GM23338 (cell line): ENCODE measurements around the gene DTYMK. TPM values are rescaled to one million over a fixed set of nuclear protein-coding genes. Genes with fewer than 3 reads are reported as not detected.
A peak's percentile ranks its signal among the peaks of the same experiment; 100 is the strongest.

Experiments
- ATAC-seq: fragments of 200-7000 bp; cut with Tn5 transposase; 3 replicates; pipeline ENCODE4 v1.9.1; 2020
- DNase-seq: peaks from one replicate; pipeline ENCODE4 v3.0.0-alpha.2; 2015; ENCODE audit warnings: low spot score
- H2AFZ ChIP-seq: fragments of 200-600 bp; sonication (generic); 2 replicates; pipeline ENCODE4 v1.8.0; 2016; ENCODE audit warnings: antibody characterized with exemption, mild to moderate bottlenecking, moderate library complexity
- H3F3A ChIP-seq: fragments of 200-600 bp; sonication (generic); replicated peaks from 2 replicates; pipeline ENCODE4 v1.8.0; 2017; ENCODE audit warnings: antibody characterized with exemption, mixed run types, low read depth
- H3K27ac ChIP-seq: fragments of 200-600 bp; sonication (generic); 2 replicates; pipeline ENCODE4 v1.6.1; 2016; ENCODE audit warnings: low read depth
- H3K27me3 ChIP-seq: fragments of 200-600 bp; sonication (generic); 2 replicates; pipeline ENCODE4 v1.8.0; 2016; ENCODE audit warnings: mild to moderate bottlenecking, mixed run types, moderate library complexity; ENCODE audit not compliant: insufficient read depth
- H3K36me3 ChIP-seq: fragments of 200-600 bp; sonication (generic); 2 replicates; pipeline ENCODE4 v1.8.0; 2016; ENCODE audit warnings: mild to moderate bottlenecking; ENCODE audit not compliant: insufficient read depth
- H3K4me1 ChIP-seq: fragments of 200-600 bp; sonication (generic); 2 replicates; pipeline ENCODE4 v1.8.0; 2016; ENCODE audit warnings: mild to moderate bottlenecking, moderate library complexity; ENCODE audit not compliant: insufficient read depth
- H3K4me2 ChIP-seq: fragments of 200-600 bp; sonication (generic); 2 replicates; pipeline ENCODE4 v1.7.1; 2017; ENCODE audit warnings: mixed run types
- H3K4me3 ChIP-seq: fragments of 200-600 bp; sonication (generic); 2 replicates; pipeline ENCODE4 v1.6.1; 2016; ENCODE audit warnings: mixed run types
- H3K79me2 ChIP-seq: fragments of 200-600 bp; sonication (generic); replicated peaks from 2 replicates; pipeline ENCODE4 v1.8.0; 2017; ENCODE audit warnings: mild to moderate bottlenecking; ENCODE audit not compliant: insufficient read depth
- H3K9me2 ChIP-seq: fragments of 200-600 bp; sonication (generic); 2 replicates; pipeline ENCODE4 v1.8.0; 2017; ENCODE audit not compliant: insufficient read depth
- H4K20me1 ChIP-seq: fragments of 200-600 bp; sonication (generic); replicated peaks from 2 replicates; pipeline ENCODE4 v1.8.0; 2017; ENCODE audit warnings: mild to moderate bottlenecking; ENCODE audit not compliant: insufficient read depth
- H3K27ac Mint-ChIP-seq: 2 replicates; pipeline ENCODE4 v1.8.0; 2020; ENCODE audit warnings: inconsistent platforms, mild to moderate bottlenecking, moderate library complexity, mixed read lengths
- H3K27me3 Mint-ChIP-seq: 3 replicates; pipeline ENCODE4 v1.8.0; 2022; ENCODE audit warnings: low read depth, mild to moderate bottlenecking, moderate library complexity, mixed read lengths, inconsistent platforms; ENCODE audit not compliant: insufficient read depth, poor library complexity
- H3K36me3 Mint-ChIP-seq: 3 replicates; pipeline ENCODE4 v1.8.0; 2021; ENCODE audit warnings: low read depth, mild to moderate bottlenecking, inconsistent platforms, moderate library complexity, mixed read lengths
- H3K4me1 Mint-ChIP-seq: 3 replicates; pipeline ENCODE4 v1.8.0; 2020; ENCODE audit warnings: mild to moderate bottlenecking, inconsistent platforms, mixed read lengths
- H3K4me3 Mint-ChIP-seq: 3 replicates; pipeline ENCODE4 v1.8.0; 2021; ENCODE audit warnings: moderate library complexity, mild to moderate bottlenecking, inconsistent platforms, mixed read lengths
- H3K9me3 Mint-ChIP-seq: 3 replicates; pipeline ENCODE4 v1.8.0; 2020; ENCODE audit warnings: moderate library complexity, mild to moderate bottlenecking, inconsistent platforms, mixed read lengths
- CREB1 ChIP-seq: fragments of 250-450 bp; sonication (Bioruptor Pico); IDR thresholded peaks from 2 replicates; pipeline ENCODE4 v1.5.0; 2020; ENCODE audit warnings: low read depth, mild to moderate bottlenecking, moderate library complexity
- CTCF ChIP-seq, 2 experiments: fragments of 200-600 bp in 1 of 2; sonication (generic) in 1 of 2; conservative IDR thresholded peaks; 2 replicates each; pipeline versions ENCODE4 v1.5.1 to v1.6.1; 2016 to 2017; ENCODE audit warnings: antibody characterized with exemption in 2 of 2, low read depth in 2 of 2, mild to moderate bottlenecking in 2 of 2, moderate library complexity in 1 of 2
- ETS1 ChIP-seq: IDR thresholded peaks from 2 replicates; pipeline ENCODE4 v1.6.1; 2016; ENCODE audit warnings: antibody characterized with exemption
- EZH2phosphoT487 ChIP-seq: fragments of 200-600 bp; sonication (generic); IDR thresholded peaks from one replicate; pipeline ENCODE4 v1.8.1; 2018; ENCODE audit warnings: antibody characterized with exemption; ENCODE audit not compliant: unreplicated experiment
- JUNB ChIP-seq: IDR thresholded peaks from one replicate; pipeline ENCODE4 v1.6.1; 2016; ENCODE audit warnings: antibody characterized with exemption; ENCODE audit not compliant: unreplicated experiment
- NANOG ChIP-seq: IDR thresholded peaks from 2 replicates; pipeline ENCODE4 v1.6.1; 2016; ENCODE audit warnings: antibody characterized with exemption, borderline replicate concordance
- POLR2AphosphoS5 ChIP-seq: IDR thresholded peaks from 2 replicates; pipeline ENCODE4 v1.6.1; 2016; ENCODE audit warnings: antibody characterized with exemption, low read depth
- REST ChIP-seq: IDR thresholded peaks from one replicate; pipeline ENCODE4 v1.6.1; 2018; ENCODE audit warnings: antibody characterized with exemption; ENCODE audit not compliant: unreplicated experiment
- STAT1 ChIP-seq: IDR thresholded peaks from one replicate; pipeline ENCODE4 v1.6.1; 2016; ENCODE audit warnings: antibody characterized with exemption; ENCODE audit not compliant: unreplicated experiment
- ZNF114 ChIP-seq: fragments of 250-450 bp; sonication (Bioruptor Pico); IDR thresholded peaks from 2 replicates; pipeline ENCODE4 v1.5.0; 2020; ENCODE audit warnings: mild to moderate bottlenecking, moderate library complexity
- ZNF331 ChIP-seq: fragments of 250-450 bp; sonication (Bioruptor Pico); IDR thresholded peaks from 2 replicates; pipeline ENCODE4 v1.5.0; 2020; ENCODE audit warnings: low read depth, mild to moderate bottlenecking, moderate library complexity
- ZNF462 ChIP-seq: fragments of 250-450 bp; sonication (Bioruptor Pico); IDR thresholded peaks from 2 replicates; pipeline ENCODE4 v1.5.0; 2020; ENCODE audit warnings: mild to moderate bottlenecking, moderate library complexity
- long read RNA-seq: library from polyadenylated mRNA; unstranded; transcript quantifications from one replicate; pipeline ENCODE4 v2.0.0, GENCODE V29; 2020; ENCODE audit not compliant: unreplicated experiment
- polyA plus RNA-seq: library from polyadenylated mRNA; unstranded; fragments of >200 nt; fragmentation: Nextera tagmentation; extraction: Ambion mirVana; gene quantifications from 2 replicates; pipeline ENCODE4 v1.2.1, GENCODE V29; 2016
- total RNA-seq: library from RNA; depleted of rRNA; stranded (reverse); fragments of >200 nt; shearing (Covaris generic); gene quantifications from 2 replicates; pipeline ENCODE4 v1.2.3, GENCODE V29; 2014; rRNA removed

DTYMK gene
- total RNA-seq: 38.9 and 55.4 TPM in 2 replicates
- 65.4 and 69.5 TPM in 2 replicates for polyA plus RNA-seq
- long read RNA-seq, transcript DTYMK-201 (5 exons, 1,232 nt): major isoform, 69 of 89 reads
- long read RNA-seq, transcript DTYMK-202 (4 exons, 1,089 nt): minor isoform, 14 of 89 reads
- long read RNA-seq, partial matches to known transcripts: 0 of 89 reads
- long read RNA-seq, other reads (novel, unspliced or antisense): 5 of 89 reads

- Mint-ChIP-seq H3K36me3 (peaks cover 44% of the 10 kb centered on the region), H3K9me3 (no peaks in the 10 kb centered on the region; the same call in 2 of the 3 replicates), H3K27ac (peak within 1 kb of the TSS; percentile 96), H3K4me1 (peaks cover 7% of the 10 kb centered on the region; the same call in 2 of the 3 replicates), H3K27me3 (peaks cover 3% of the 10 kb centered on the region), H3K4me3 (peak within 1 kb of the TSS; percentile 85)
- peak; percentile 96 for ATAC-seq
- peak within 1 kb of the TSS; percentile 80 for H3K4me3 ChIP-seq
- peaks cover 31% of the 10 kb centered on the region for H3K36me3 ChIP-seq
- H3K27ac ChIP-seq: peak within 1 kb of the TSS; percentile 66; the same call in 1 of the 2 replicates
- H3K27me3 ChIP-seq: no peaks in the 10 kb centered on the region
- peaks cover 9% of the 10 kb centered on the region; the same call in 1 of the 2 replicates for H4K20me1 ChIP-seq
- H3K79me2 ChIP-seq: peaks cover 49% of the 10 kb centered on the region
- no peaks in the 10 kb centered on the region for H3K9me2 ChIP-seq
- 0 out of 2 replicates have a peak, but pooled peaks cover 4% of the 10 kb centered on the region for H3F3A ChIP-seq
- DNase-seq: peak; percentile 98
- peaks cover 11% of the 10 kb centered on the region for H3K4me1 ChIP-seq
- peak within 1 kb of the TSS; percentile 91 for H3K4me2 ChIP-seq
- peak within 1 kb of the TSS; percentile 78 for H2AFZ ChIP-seq
- TF ChIP-seq ZNF462 (CRISPR knock-in tag): no peak
- TF ChIP-seq POLR2AphosphoS5: peak; percentile 80
- TF ChIP-seq JUNB: no peak
- no peak for TF ChIP-seq ZNF331 (CRISPR knock-in tag)
- TF ChIP-seq STAT1: no peak
- TF ChIP-seq NANOG: 0 out of 2 replicates have a peak, but pooled peaks have one; percentile 9
- TF ChIP-seq CTCF (conservative IDR thresholded peaks at IDR 0.05; ENCODE audit: low read depth in 2 of 2): no peak
- TF ChIP-seq EZH2phosphoT487: no peak
- TF ChIP-seq CREB1 (CRISPR knock-in tag): peak; percentile 93
- TF ChIP-seq ZNF114: no peak
- no peak for TF ChIP-seq REST
- peak; percentile 38; the same call in 1 of the 2 replicates for TF ChIP-seq ETS1
Measured at GRCh38 chr2:241686650-241687425, at the start of gene DTYMK. TSS of gene DTYMK (minus strand) at chr2:241686815. CDS start at chr2:241686783, 32 bp downstream.
